ENCODE measurements around the gene LDAH. TPM values are rescaled to one million over a fixed set of nuclear protein-coding genes. Genes with fewer than 3 reads are reported as not detected.

The LDAH gene
- total RNA-seq, 6 experiments from 2014 or later = 18.3 to 23.2 (median 20.2) TPM

- no peaks in the 10 kb centered on the region for H3K36me3 Mint-ChIP-seq (ENCODE audit: low read depth)
- H3K27me3 Mint-ChIP-seq (ENCODE audit: insufficient read depth) = peaks cover 4% of the 10 kb centered on the region
- no peak overlapping the region for H3K27ac Mint-ChIP-seq
- no peak for TF ChIP-seq CTCF (IDR thresholded peaks at IDR 0.05)
- H3K4me1 Mint-ChIP-seq (ENCODE audit: low read depth) = peaks cover 33% of the 10 kb centered on the region
- no peaks in the 10 kb centered on the region for H3K9me3 Mint-ChIP-seq
- no peak overlapping the region for H3K4me3 Mint-ChIP-seq
- DNase-seq = no peak
Measured at GRCh38 chr2:20646446-20646845, 176.5 kb downstream of the LDAH start.

GRCh38 chr2:20645761-20646160 is 177.1 kb downstream of the LDAH start:
- Mint-ChIP-seq H3K9me3 (no peaks in the 10 kb centered on the region), H3K36me3 (ENCODE audit: low read depth) (no peaks in the 10 kb centered on the region)
- no peak for TF ChIP-seq CTCF (IDR thresholded peaks at IDR 0.05)

GRCh38 chr2:20645301-20645701 is 177.6 kb downstream of the LDAH start:
- TF ChIP-seq CTCF (IDR thresholded peaks at IDR 0.05) = no peak
- DNase-seq = no peak
- H3K27me3 Mint-ChIP-seq (ENCODE audit: insufficient read depth) = peaks cover 4% of the 10 kb centered on the region
- H3K9me3 Mint-ChIP-seq = no peaks in the 10 kb centered on the region
- H3K4me1 Mint-ChIP-seq (ENCODE audit: low read depth) = peaks cover 30% of the 10 kb centered on the region
- H3K27ac Mint-ChIP-seq = no peak overlapping the region
- no peak overlapping the region for H3K4me3 Mint-ChIP-seq
- H3K36me3 Mint-ChIP-seq (ENCODE audit: low read depth) = no peaks in the 10 kb centered on the region

More at GRCh38 chr2:20645761-20646160, 177.1 kb downstream of the LDAH start:
- Mint-ChIP-seq H3K4me1 (ENCODE audit: low read depth) (peaks cover 33% of the 10 kb centered on the region), H3K27ac (no peak overlapping the region), H3K4me3 (no peak overlapping the region), H3K27me3 (ENCODE audit: insufficient read depth) (peaks cover 4% of the 10 kb centered on the region)
- no peak for DNase-seq

- no peak overlapping the region for H3K27ac Mint-ChIP-seq
- no peak for TF ChIP-seq CTCF (IDR thresholded peaks at IDR 0.05)
- no peak for DNase-seq
- no peaks in the 10 kb centered on the region for H3K9me3 Mint-ChIP-seq
- peaks cover 15% of the 10 kb centered on the region for H3K4me1 Mint-ChIP-seq (ENCODE audit: low read depth)
- peaks cover 4% of the 10 kb centered on the region for H3K27me3 Mint-ChIP-seq (ENCODE audit: insufficient read depth)
- no peak overlapping the region for H3K4me3 Mint-ChIP-seq
- H3K36me3 Mint-ChIP-seq (ENCODE audit: low read depth) = no peaks in the 10 kb centered on the region
Measured at GRCh38 chr2:20643826-20644225, 179.1 kb downstream of the LDAH start.

GRCh38 chr2:20643060-20643459 is 179.8 kb downstream of the LDAH start:
- no peak overlapping the region for H3K27ac Mint-ChIP-seq
- DNase-seq = no peak
- H3K4me3 Mint-ChIP-seq = no peak overlapping the region
- H3K27me3 Mint-ChIP-seq (ENCODE audit: insufficient read depth) = peaks cover 5% of the 10 kb centered on the region
- H3K4me1 Mint-ChIP-seq (ENCODE audit: low read depth) = peaks cover 12% of the 10 kb centered on the region
- no peaks in the 10 kb centered on the region for H3K9me3 Mint-ChIP-seq
- no peaks in the 10 kb centered on the region for H3K36me3 Mint-ChIP-seq (ENCODE audit: low read depth)
- TF ChIP-seq CTCF (IDR thresholded peaks at IDR 0.05) = no peak
